ENCODE data around the gene HIBADH.

Gene HIBADH

GRCh38 chr7:27569106-27569505 is 93.6 kb downstream of the HIBADH start:
- H3K27ac ChIP-seq = no peak overlapping the region
- TF ChIP-seq CTCF (IDR thresholded peaks at IDR 0.05) (no peak), ZFX (IDR thresholded peaks at IDR 0.05; ENCODE audit: borderline replicate concordance) (no peak)

- no peak for TF ChIP-seq CTCF (IDR thresholded peaks at IDR 0.05)
- TF ChIP-seq ZFX (IDR thresholded peaks at IDR 0.05; ENCODE audit: borderline replicate concordance) = no peak
Observed at GRCh38 chr7:27567266-27567665, 95.4 kb downstream of the HIBADH start.

GRCh38 chr7:27564881-27565482 is 97.7 kb downstream of the HIBADH start:
- TF ChIP-seq CTCF (IDR thresholded peaks at IDR 0.05) (no peak), ZFX (IDR thresholded peaks at IDR 0.05; ENCODE audit: borderline replicate concordance) (no peak)
- H3K27ac ChIP-seq = no peak overlapping the region

More at GRCh38 chr7:27567266-27567665, 95.4 kb downstream of the HIBADH start:
- H3K27ac ChIP-seq = no peak overlapping the region

GRCh38 chr7:27560706-27561235 is 101.9 kb downstream of the HIBADH start:
- no peak overlapping the region for H3K27ac ChIP-seq
- no peak for TF ChIP-seq ZFX (IDR thresholded peaks at IDR 0.05; ENCODE audit: borderline replicate concordance)
- no peak for TF ChIP-seq CTCF (IDR thresholded peaks at IDR 0.05)

- TF ChIP-seq CTCF (IDR thresholded peaks at IDR 0.05) (no peak), ZFX (IDR thresholded peaks at IDR 0.05; ENCODE audit: borderline replicate concordance) (no peak)
- H3K27ac ChIP-seq = no peak overlapping the region
Observed at GRCh38 chr7:27555670-27556069, 107.0 kb downstream of the HIBADH start.

- TF ChIP-seq CTCF (IDR thresholded peaks at IDR 0.05) (no peak), ZFX (IDR thresholded peaks at IDR 0.05; ENCODE audit: borderline replicate concordance) (no peak)
- H3K27ac ChIP-seq = no peak overlapping the region
Observed at GRCh38 chr7:27554826-27555225, 107.9 kb downstream of the HIBADH start.

- no peak overlapping the region for H3K27ac ChIP-seq
- TF ChIP-seq ZFX (IDR thresholded peaks at IDR 0.05; ENCODE audit: borderline replicate concordance) (no peak), CTCF (IDR thresholded peaks at IDR 0.05) (no peak)
Observed at GRCh38 chr7:27553273-27553672, 109.4 kb downstream of the HIBADH start.
